GM23338 (cell line): ENCODE results near the gene ZNF831. TPM values are rescaled to one million over a fixed set of nuclear protein-coding genes. Genes with fewer than 3 reads are reported as not detected.

Experiments used
- ATAC-seq: fragments of 200-7000 bp; cut with Tn5 transposase; 3 replicates; pipeline ENCODE4 v1.9.1; 2020
- DNase-seq: peaks from one replicate; pipeline ENCODE4 v3.0.0-alpha.2; 2015; ENCODE audit warnings: low spot score
- H2AFZ ChIP-seq: fragments of 200-600 bp; sonication (generic); 2 replicates; pipeline ENCODE4 v1.8.0; 2016; ENCODE audit warnings: antibody characterized with exemption, mild to moderate bottlenecking, moderate library complexity
- H3F3A ChIP-seq: fragments of 200-600 bp; sonication (generic); replicated peaks from 2 replicates; pipeline ENCODE4 v1.8.0; 2017; ENCODE audit warnings: antibody characterized with exemption, mixed run types, low read depth
- H3K27ac ChIP-seq: fragments of 200-600 bp; sonication (generic); 2 replicates; pipeline ENCODE4 v1.6.1; 2016; ENCODE audit warnings: low read depth
- H3K27me3 ChIP-seq: fragments of 200-600 bp; sonication (generic); 2 replicates; pipeline ENCODE4 v1.8.0; 2016; ENCODE audit warnings: mild to moderate bottlenecking, mixed run types, moderate library complexity; ENCODE audit not compliant: insufficient read depth
- H3K36me3 ChIP-seq: fragments of 200-600 bp; sonication (generic); 2 replicates; pipeline ENCODE4 v1.8.0; 2016; ENCODE audit warnings: mild to moderate bottlenecking; ENCODE audit not compliant: insufficient read depth
- H3K4me1 ChIP-seq: fragments of 200-600 bp; sonication (generic); 2 replicates; pipeline ENCODE4 v1.8.0; 2016; ENCODE audit warnings: mild to moderate bottlenecking, moderate library complexity; ENCODE audit not compliant: insufficient read depth
- H3K4me2 ChIP-seq: fragments of 200-600 bp; sonication (generic); 2 replicates; pipeline ENCODE4 v1.7.1; 2017; ENCODE audit warnings: mixed run types
- H3K4me3 ChIP-seq: fragments of 200-600 bp; sonication (generic); 2 replicates; pipeline ENCODE4 v1.6.1; 2016; ENCODE audit warnings: mixed run types
- H3K79me2 ChIP-seq: fragments of 200-600 bp; sonication (generic); replicated peaks from 2 replicates; pipeline ENCODE4 v1.8.0; 2017; ENCODE audit warnings: mild to moderate bottlenecking; ENCODE audit not compliant: insufficient read depth
- H3K9me2 ChIP-seq: fragments of 200-600 bp; sonication (generic); 2 replicates; pipeline ENCODE4 v1.8.0; 2017; ENCODE audit not compliant: insufficient read depth
- H4K20me1 ChIP-seq: fragments of 200-600 bp; sonication (generic); replicated peaks from 2 replicates; pipeline ENCODE4 v1.8.0; 2017; ENCODE audit warnings: mild to moderate bottlenecking; ENCODE audit not compliant: insufficient read depth
- H3K27ac Mint-ChIP-seq: 2 replicates; pipeline ENCODE4 v1.8.0; 2020; ENCODE audit warnings: inconsistent platforms, mild to moderate bottlenecking, moderate library complexity, mixed read lengths
- H3K27me3 Mint-ChIP-seq: 3 replicates; pipeline ENCODE4 v1.8.0; 2022; ENCODE audit warnings: low read depth, mild to moderate bottlenecking, moderate library complexity, mixed read lengths, inconsistent platforms; ENCODE audit not compliant: insufficient read depth, poor library complexity
- H3K36me3 Mint-ChIP-seq: 3 replicates; pipeline ENCODE4 v1.8.0; 2021; ENCODE audit warnings: low read depth, mild to moderate bottlenecking, inconsistent platforms, moderate library complexity, mixed read lengths
- H3K4me1 Mint-ChIP-seq: 3 replicates; pipeline ENCODE4 v1.8.0; 2020; ENCODE audit warnings: mild to moderate bottlenecking, inconsistent platforms, mixed read lengths
- H3K4me3 Mint-ChIP-seq: 3 replicates; pipeline ENCODE4 v1.8.0; 2021; ENCODE audit warnings: moderate library complexity, mild to moderate bottlenecking, inconsistent platforms, mixed read lengths
- H3K9me3 Mint-ChIP-seq: 3 replicates; pipeline ENCODE4 v1.8.0; 2020; ENCODE audit warnings: moderate library complexity, mild to moderate bottlenecking, inconsistent platforms, mixed read lengths
- CREB1 ChIP-seq: fragments of 250-450 bp; sonication (Bioruptor Pico); IDR thresholded peaks from 2 replicates; pipeline ENCODE4 v1.5.0; 2020; ENCODE audit warnings: low read depth, mild to moderate bottlenecking, moderate library complexity
- EZH2 ChIP-seq: fragments of 200-600 bp; sonication (generic); IDR thresholded peaks from one replicate; pipeline ENCODE4 v1.8.0; 2017; ENCODE audit warnings: antibody characterized with exemption, mild to moderate bottlenecking, low read depth; ENCODE audit not compliant: unreplicated experiment
- EZH2phosphoT487 ChIP-seq: fragments of 200-600 bp; sonication (generic); IDR thresholded peaks from one replicate; pipeline ENCODE4 v1.8.1; 2018; ENCODE audit warnings: antibody characterized with exemption; ENCODE audit not compliant: unreplicated experiment
- JUNB ChIP-seq: IDR thresholded peaks from one replicate; pipeline ENCODE4 v1.6.1; 2016; ENCODE audit warnings: antibody characterized with exemption; ENCODE audit not compliant: unreplicated experiment
- NANOG ChIP-seq: IDR thresholded peaks from 2 replicates; pipeline ENCODE4 v1.6.1; 2016; ENCODE audit warnings: antibody characterized with exemption, borderline replicate concordance
- POLR2AphosphoS5 ChIP-seq: IDR thresholded peaks from 2 replicates; pipeline ENCODE4 v1.6.1; 2016; ENCODE audit warnings: antibody characterized with exemption, low read depth
- STAT1 ChIP-seq: IDR thresholded peaks from one replicate; pipeline ENCODE4 v1.6.1; 2016; ENCODE audit warnings: antibody characterized with exemption; ENCODE audit not compliant: unreplicated experiment
- ZNF114 ChIP-seq: fragments of 250-450 bp; sonication (Bioruptor Pico); IDR thresholded peaks from 2 replicates; pipeline ENCODE4 v1.5.0; 2020; ENCODE audit warnings: mild to moderate bottlenecking, moderate library complexity
- ZNF331 ChIP-seq: fragments of 250-450 bp; sonication (Bioruptor Pico); IDR thresholded peaks from 2 replicates; pipeline ENCODE4 v1.5.0; 2020; ENCODE audit warnings: low read depth, mild to moderate bottlenecking, moderate library complexity
- polyA plus RNA-seq: library from polyadenylated mRNA; unstranded; fragments of >200 nt; fragmentation: Nextera tagmentation; extraction: Ambion mirVana; gene quantifications from 2 replicates; pipeline ENCODE4 v1.2.1, GENCODE V29; 2016
- total RNA-seq: library from RNA; depleted of rRNA; stranded (reverse); fragments of >200 nt; shearing (Covaris generic); gene quantifications from 2 replicates; pipeline ENCODE4 v1.2.3, GENCODE V29; 2014
- TF ChIP-seq, protein P1 (sequence below): IDR thresholded peaks from 2 replicates; pipeline ENCODE4 v1.6.1; 2016; ENCODE audit warnings: antibody characterized with exemption
- TF ChIP-seq, protein P2 (sequence below): IDR thresholded peaks from one replicate; pipeline ENCODE4 v1.6.1; 2018; ENCODE audit warnings: antibody characterized with exemption; ENCODE audit not compliant: unreplicated experiment
- TF ChIP-seq, protein P3 (sequence below), 2 experiments: fragments of 200-600 bp in 1 of 2; sonication (generic) in 1 of 2; conservative IDR thresholded peaks; 2 replicates each; pipeline versions ENCODE4 v1.5.1 to v1.6.1; 2016 to 2017; ENCODE audit warnings: antibody characterized with exemption in 2 of 2, low read depth in 2 of 2, mild to moderate bottlenecking in 2 of 2, moderate library complexity in 1 of 2

ZNF831 gene
- total and polyA plus RNA-seq, 2 experiments from 2014 or later: not detected

DNA sequence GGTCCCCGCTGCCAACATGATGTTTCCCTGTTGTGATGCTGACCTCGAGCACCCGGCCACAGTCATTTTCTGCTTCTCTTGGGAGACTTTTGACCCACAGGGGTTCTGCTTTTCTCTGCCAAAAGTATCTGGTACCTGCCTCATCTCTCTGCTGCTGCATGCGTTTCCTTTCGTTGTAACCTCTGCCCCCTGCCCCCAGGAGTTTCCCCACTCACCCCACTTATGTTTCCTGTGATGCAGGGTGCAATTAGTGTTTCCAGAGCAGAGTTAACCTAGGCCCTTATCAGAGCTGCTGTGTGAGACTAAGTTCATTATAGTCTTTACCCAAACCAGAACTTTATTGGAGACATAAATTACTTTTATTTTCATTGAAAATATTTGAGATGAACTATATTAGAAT is 71.6 kb downstream of the ZNF831 start (continued):
- TF ChIP-seq, protein P1, sequence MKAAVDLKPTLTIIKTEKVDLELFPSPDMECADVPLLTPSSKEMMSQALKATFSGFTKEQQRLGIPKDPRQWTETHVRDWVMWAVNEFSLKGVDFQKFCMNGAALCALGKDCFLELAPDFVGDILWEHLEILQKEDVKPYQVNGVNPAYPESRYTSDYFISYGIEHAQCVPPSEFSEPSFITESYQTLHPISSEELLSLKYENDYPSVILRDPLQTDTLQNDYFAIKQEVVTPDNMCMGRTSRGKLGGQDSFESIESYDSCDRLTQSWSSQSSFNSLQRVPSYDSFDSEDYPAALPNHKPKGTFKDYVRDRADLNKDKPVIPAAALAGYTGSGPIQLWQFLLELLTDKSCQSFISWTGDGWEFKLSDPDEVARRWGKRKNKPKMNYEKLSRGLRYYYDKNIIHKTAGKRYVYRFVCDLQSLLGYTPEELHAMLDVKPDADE: no peak
- TF ChIP-seq JUNB (no peak), CREB1 (CRISPR knock-in tag) (no peak), EZH2phosphoT487 (no peak), STAT1 (no peak), ZNF331 (no peak), NANOG (no peak)
- TF ChIP-seq, protein P2, sequence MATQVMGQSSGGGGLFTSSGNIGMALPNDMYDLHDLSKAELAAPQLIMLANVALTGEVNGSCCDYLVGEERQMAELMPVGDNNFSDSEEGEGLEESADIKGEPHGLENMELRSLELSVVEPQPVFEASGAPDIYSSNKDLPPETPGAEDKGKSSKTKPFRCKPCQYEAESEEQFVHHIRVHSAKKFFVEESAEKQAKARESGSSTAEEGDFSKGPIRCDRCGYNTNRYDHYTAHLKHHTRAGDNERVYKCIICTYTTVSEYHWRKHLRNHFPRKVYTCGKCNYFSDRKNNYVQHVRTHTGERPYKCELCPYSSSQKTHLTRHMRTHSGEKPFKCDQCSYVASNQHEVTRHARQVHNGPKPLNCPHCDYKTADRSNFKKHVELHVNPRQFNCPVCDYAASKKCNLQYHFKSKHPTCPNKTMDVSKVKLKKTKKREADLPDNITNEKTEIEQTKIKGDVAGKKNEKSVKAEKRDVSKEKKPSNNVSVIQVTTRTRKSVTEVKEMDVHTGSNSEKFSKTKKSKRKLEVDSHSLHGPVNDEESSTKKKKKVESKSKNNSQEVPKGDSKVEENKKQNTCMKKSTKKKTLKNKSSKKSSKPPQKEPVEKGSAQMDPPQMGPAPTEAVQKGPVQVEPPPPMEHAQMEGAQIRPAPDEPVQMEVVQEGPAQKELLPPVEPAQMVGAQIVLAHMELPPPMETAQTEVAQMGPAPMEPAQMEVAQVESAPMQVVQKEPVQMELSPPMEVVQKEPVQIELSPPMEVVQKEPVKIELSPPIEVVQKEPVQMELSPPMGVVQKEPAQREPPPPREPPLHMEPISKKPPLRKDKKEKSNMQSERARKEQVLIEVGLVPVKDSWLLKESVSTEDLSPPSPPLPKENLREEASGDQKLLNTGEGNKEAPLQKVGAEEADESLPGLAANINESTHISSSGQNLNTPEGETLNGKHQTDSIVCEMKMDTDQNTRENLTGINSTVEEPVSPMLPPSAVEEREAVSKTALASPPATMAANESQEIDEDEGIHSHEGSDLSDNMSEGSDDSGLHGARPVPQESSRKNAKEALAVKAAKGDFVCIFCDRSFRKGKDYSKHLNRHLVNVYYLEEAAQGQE: no peak

DNA sequence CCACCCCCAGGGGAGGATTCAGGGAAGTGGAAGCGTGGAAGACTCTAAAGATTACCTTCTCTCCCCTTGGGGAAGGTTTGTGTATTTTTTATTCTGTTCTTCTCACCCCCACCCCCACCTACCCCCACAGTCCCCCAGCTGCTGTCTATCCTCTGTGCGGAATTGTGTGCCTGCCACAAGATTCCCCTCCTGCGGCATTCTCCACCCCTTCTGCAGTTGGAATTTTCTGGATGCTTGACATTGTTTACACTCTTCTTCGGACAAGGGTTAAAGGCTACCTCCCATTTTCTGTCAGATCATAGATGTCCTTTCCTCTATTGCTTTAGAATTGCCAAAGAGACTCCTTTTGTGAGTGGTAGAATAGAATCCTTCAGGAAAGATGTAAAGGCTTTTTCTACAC is 76.4 kb downstream of the ZNF831 start:
- DNase-seq (no peak), ATAC-seq (no peak)
- Mint-ChIP-seq H3K9me3 (no peaks in the 10 kb centered on the region; the same call in 2 of the 3 replicates), H3K4me1 (peaks cover 23% of the 10 kb centered on the region), H3K36me3 (no peaks in the 10 kb centered on the region), H3K27ac (no peak overlapping the region), H3K27me3 (no peaks in the 10 kb centered on the region), H3K4me3 (no peak overlapping the region)
- no peaks in the 10 kb centered on the region for H3F3A ChIP-seq
- no peaks in the 10 kb centered on the region for H4K20me1 ChIP-seq
- H3K27ac ChIP-seq: no peak overlapping the region
- H2AFZ ChIP-seq: no peak overlapping the region
- H3K9me2 ChIP-seq: no peaks in the 10 kb centered on the region; the same call in 1 of the 2 replicates
- H3K79me2 ChIP-seq: no peaks in the 10 kb centered on the region
- H3K4me3 ChIP-seq: no peak overlapping the region
- H3K36me3 ChIP-seq: no peaks in the 10 kb centered on the region
- H3K4me1 ChIP-seq: peaks cover 3% of the 10 kb centered on the region; the same call in 1 of the 2 replicates
- H3K4me2 ChIP-seq: no peak overlapping the region
- H3K27me3 ChIP-seq: no peaks in the 10 kb centered on the region
- no peak for TF ChIP-seq CREB1 (CRISPR knock-in tag)
- no peak for TF ChIP-seq EZH2phosphoT487
- TF ChIP-seq ZNF114 (CRISPR knock-in tag): no peak
- no peak for TF ChIP-seq NANOG
- no peak for TF ChIP-seq EZH2
- TF ChIP-seq, protein P3, sequence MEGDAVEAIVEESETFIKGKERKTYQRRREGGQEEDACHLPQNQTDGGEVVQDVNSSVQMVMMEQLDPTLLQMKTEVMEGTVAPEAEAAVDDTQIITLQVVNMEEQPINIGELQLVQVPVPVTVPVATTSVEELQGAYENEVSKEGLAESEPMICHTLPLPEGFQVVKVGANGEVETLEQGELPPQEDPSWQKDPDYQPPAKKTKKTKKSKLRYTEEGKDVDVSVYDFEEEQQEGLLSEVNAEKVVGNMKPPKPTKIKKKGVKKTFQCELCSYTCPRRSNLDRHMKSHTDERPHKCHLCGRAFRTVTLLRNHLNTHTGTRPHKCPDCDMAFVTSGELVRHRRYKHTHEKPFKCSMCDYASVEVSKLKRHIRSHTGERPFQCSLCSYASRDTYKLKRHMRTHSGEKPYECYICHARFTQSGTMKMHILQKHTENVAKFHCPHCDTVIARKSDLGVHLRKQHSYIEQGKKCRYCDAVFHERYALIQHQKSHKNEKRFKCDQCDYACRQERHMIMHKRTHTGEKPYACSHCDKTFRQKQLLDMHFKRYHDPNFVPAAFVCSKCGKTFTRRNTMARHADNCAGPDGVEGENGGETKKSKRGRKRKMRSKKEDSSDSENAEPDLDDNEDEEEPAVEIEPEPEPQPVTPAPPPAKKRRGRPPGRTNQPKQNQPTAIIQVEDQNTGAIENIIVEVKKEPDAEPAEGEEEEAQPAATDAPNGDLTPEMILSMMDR (conservative IDR thresholded peaks at IDR 0.05; ENCODE audit: low read depth in 2 of 2): no peak
- TF ChIP-seq, protein P1: no peak
- no peak for TF ChIP-seq ZNF331
- TF ChIP-seq, protein P2: no peak
- no peak for TF ChIP-seq JUNB
- TF ChIP-seq POLR2AphosphoS5: no peak
- TF ChIP-seq STAT1: no peak
